ENCODE data around the gene TMEM41B.

DNA sequence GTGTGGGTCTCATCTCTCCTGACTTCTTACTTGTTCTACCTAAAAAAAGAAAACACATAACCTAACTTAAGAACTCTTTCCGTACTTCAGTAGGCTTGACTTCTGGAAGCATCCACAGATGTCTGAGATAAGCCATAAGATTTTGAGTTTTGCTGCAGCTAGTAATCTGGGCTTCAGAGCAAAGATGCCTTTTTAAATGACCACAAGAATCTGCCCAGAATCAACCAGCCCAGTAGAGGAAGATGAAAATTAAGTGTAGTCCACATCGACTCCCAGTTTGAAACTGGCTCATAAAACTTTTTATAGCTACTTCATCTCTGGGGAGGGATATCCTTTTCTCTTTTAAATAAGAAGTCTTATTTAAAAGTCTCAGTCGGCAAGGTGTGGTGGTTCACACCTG, 60.0 kb downstream of the TMEM41B start:
- TF ChIP-seq, protein P1, sequence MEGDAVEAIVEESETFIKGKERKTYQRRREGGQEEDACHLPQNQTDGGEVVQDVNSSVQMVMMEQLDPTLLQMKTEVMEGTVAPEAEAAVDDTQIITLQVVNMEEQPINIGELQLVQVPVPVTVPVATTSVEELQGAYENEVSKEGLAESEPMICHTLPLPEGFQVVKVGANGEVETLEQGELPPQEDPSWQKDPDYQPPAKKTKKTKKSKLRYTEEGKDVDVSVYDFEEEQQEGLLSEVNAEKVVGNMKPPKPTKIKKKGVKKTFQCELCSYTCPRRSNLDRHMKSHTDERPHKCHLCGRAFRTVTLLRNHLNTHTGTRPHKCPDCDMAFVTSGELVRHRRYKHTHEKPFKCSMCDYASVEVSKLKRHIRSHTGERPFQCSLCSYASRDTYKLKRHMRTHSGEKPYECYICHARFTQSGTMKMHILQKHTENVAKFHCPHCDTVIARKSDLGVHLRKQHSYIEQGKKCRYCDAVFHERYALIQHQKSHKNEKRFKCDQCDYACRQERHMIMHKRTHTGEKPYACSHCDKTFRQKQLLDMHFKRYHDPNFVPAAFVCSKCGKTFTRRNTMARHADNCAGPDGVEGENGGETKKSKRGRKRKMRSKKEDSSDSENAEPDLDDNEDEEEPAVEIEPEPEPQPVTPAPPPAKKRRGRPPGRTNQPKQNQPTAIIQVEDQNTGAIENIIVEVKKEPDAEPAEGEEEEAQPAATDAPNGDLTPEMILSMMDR (conservative IDR thresholded peaks at IDR 0.05) = no peak
- no peak for TF ChIP-seq ZFX (IDR thresholded peaks at IDR 0.05)
